Endothelial cell of umbilical vein (primary cell): Measurements from ENCODE around the gene SLC39A11. TPM values are rescaled to one million over a fixed set of nuclear protein-coding genes. Genes with fewer than 3 reads are reported as not detected.

Source experiments
- BruUV-seq: library from RNA; stranded (reverse); fragments of 400-500 nt; replicated peaks from 2 replicates; lab custom pipeline; 2021; lab: Mats Ljungman, UMichigan
- CTCF ChIA-PET: fragments of 300-600, 350-600 bp; sonication (Branson Sonifier 250); formaldehyde crosslinking; loops from one replicate; lab custom pipeline; 2021; ENCODE audit warnings: antibody characterized with exemption, inconsistent platforms; lab: Charles Lee
- POLR2A ChIA-PET: fragments of 300-600, 350-600 bp; sonication (Branson Sonifier 250); formaldehyde crosslinking; loops from one replicate; lab custom pipeline; 2021; ENCODE audit warnings: antibody characterized with exemption, inconsistent platforms; lab: Charles Lee
- DNase-seq: peaks from one replicate; pipeline ENCODE4 v3.0.0-alpha.2; 2011; ENCODE audit warnings: low read depth, low spot score
- FAIRE-seq: peaks from 2 replicates; lab custom pipeline; 2011; peaks lifted over from hg19 to GRCh38; lab: Jason Lieb, UNC
- H2AFZ ChIP-seq: 2 replicates; pipeline ENCODE4 v1.6.0; 2012; ENCODE audit warnings: low read depth, low read length, control low read depth, inconsistent platforms
- H3K27ac ChIP-seq: 2 replicates; pipeline ENCODE4 v1.5.1; 2011; ENCODE audit warnings: low read depth, mild to moderate bottlenecking, control low read depth, low read length, moderate library complexity; ENCODE audit not compliant: insufficient read depth
- H3K27me3 ChIP-seq, 2 experiments: 2 replicates each; pipeline versions ENCODE4 v1.6.0 to v1.6.1; 2011; ENCODE audit warnings: low read length in 2 of 2, mixed read lengths in 1 of 2; ENCODE audit not compliant: control insufficient read depth in 2 of 2, insufficient read depth in 2 of 2
- H3K36me3 ChIP-seq, 2 experiments: 2 replicates in 1 of 2; 3 replicates in 1 of 2; pipeline ENCODE4 v1.5.1; 2011; ENCODE audit warnings: low read length in 2 of 2, mild to moderate bottlenecking in 1 of 2, moderate library complexity in 1 of 2; ENCODE audit not compliant: control insufficient read depth in 2 of 2, insufficient read depth in 2 of 2; ENCODE audit errors: extremely low read depth in 1 of 2
- H3K4me1 ChIP-seq: 3 replicates; pipeline ENCODE4 v1.5.1; 2011; ENCODE audit warnings: mild to moderate bottlenecking, low read length; ENCODE audit not compliant: control insufficient read depth, insufficient read depth; ENCODE audit errors: extremely low read depth
- H3K4me2 ChIP-seq: 2 replicates; pipeline ENCODE4 v1.6.1; 2011; ENCODE audit warnings: low read length, control low read depth, mixed read lengths; ENCODE audit not compliant: insufficient read depth
- H3K4me3 ChIP-seq, 3 experiments: fragments of 200-600 bp in 1 of 3; sonication (generic), shearing (Covaris generic) in 1 of 3; replicated peaks in 1 of 3; 2 replicates each; pipeline ENCODE4 v1.5.1; 2011 to 2016; ENCODE audit warnings: control low read depth in 3 of 3, low read length in 3 of 3, mild to moderate bottlenecking in 2 of 3, inconsistent platforms in 1 of 3, low read depth in 1 of 3, moderate library complexity in 1 of 3; ENCODE audit not compliant: insufficient read depth in 1 of 3
- H3K79me2 ChIP-seq: 2 replicates; pipeline ENCODE4 v1.6.0; 2012; ENCODE audit warnings: low read length, inconsistent platforms; ENCODE audit not compliant: control insufficient read depth, insufficient read depth
- H3K9ac ChIP-seq: replicated peaks from 2 replicates; pipeline ENCODE3; 2011; ENCODE audit warnings: low read length, control low read depth; ENCODE audit not compliant: insufficient read depth; ENCODE audit errors: extremely low read depth
- H3K9me1 ChIP-seq: replicated peaks from 3 replicates; pipeline ENCODE4 v1.6.0; 2011; ENCODE audit warnings: mild to moderate bottlenecking, low read length; ENCODE audit not compliant: control insufficient read depth, insufficient read depth; ENCODE audit errors: extremely low read depth
- H3K9me3 ChIP-seq: replicated peaks from 2 replicates; pipeline ENCODE4 v1.5.1; 2012; ENCODE audit warnings: low read length, inconsistent platforms; ENCODE audit not compliant: control insufficient read depth, insufficient read depth
- H4K20me1 ChIP-seq: replicated peaks from 2 replicates; pipeline ENCODE3; 2011; ENCODE audit warnings: mild to moderate bottlenecking, low read length; ENCODE audit not compliant: control insufficient read depth, insufficient read depth; ENCODE audit errors: extremely low read depth
- CTCF ChIP-seq, 2 donors: IDR thresholded peaks; 1 replicate in 1 of 2; 2 replicates in 1 of 2; pipeline ENCODE4 v1.5.1; 2011; ENCODE audit warnings: low read length in 2 of 2, mild to moderate bottlenecking in 2 of 2, moderate library complexity in 2 of 2, control low read depth in 1 of 2, inconsistent platforms in 1 of 2, low read depth in 1 of 2; ENCODE audit not compliant: insufficient read depth in 1 of 2; ENCODE audit errors: extremely low read depth in 1 of 2
- EZH2 ChIP-seq: IDR thresholded peaks from 2 replicates; pipeline ENCODE4 v1.6.1; 2012; ENCODE audit warnings: borderline replicate concordance, low read depth, mild to moderate bottlenecking, moderate library complexity, low read length, inconsistent platforms; ENCODE audit not compliant: severe bottlenecking
- FOS ChIP-seq: IDR thresholded peaks from 2 replicates; pipeline ENCODE4 v1.6.1; 2011; ENCODE audit warnings: mild to moderate bottlenecking, low read length, moderate library complexity, borderline replicate concordance; ENCODE audit not compliant: insufficient read depth
- GATA2 ChIP-seq: IDR thresholded peaks from 2 replicates; pipeline ENCODE4 v1.7.0; 2011; ENCODE audit warnings: low read depth, mild to moderate bottlenecking, moderate library complexity, mixed read lengths, low read length; ENCODE audit not compliant: insufficient read length, insufficient read depth
- JUN ChIP-seq: IDR thresholded peaks from 2 replicates; pipeline ENCODE4 v1.6.1; 2011; ENCODE audit warnings: borderline replicate concordance, low read depth; ENCODE audit not compliant: insufficient read length, insufficient read depth
- MAX ChIP-seq: IDR thresholded peaks from 2 replicates; pipeline ENCODE4 v1.6.1; 2011; ENCODE audit not compliant: insufficient read depth, insufficient read length
- MYC ChIP-seq: IDR thresholded peaks from one replicate; pipeline ENCODE4 v1.6.1; 2011; ENCODE audit warnings: mild to moderate bottlenecking, low read depth, low read length
- POLR2A ChIP-seq: IDR thresholded peaks from 2 replicates; pipeline ENCODE4 v1.6.1; 2012; ENCODE audit warnings: low read depth, mild to moderate bottlenecking, control low read depth, low read length
- POLR2AphosphoS5 ChIP-seq: IDR thresholded peaks from 2 replicates; pipeline ENCODE4 v1.6.1; 2012; ENCODE audit warnings: low read depth, mild to moderate bottlenecking, control low read depth, low read length, moderate library complexity; ENCODE audit not compliant: insufficient read depth
- dilution Hi-C: fragments of 300-500 bp; cut with MboI; formaldehyde crosslinking; loops from one replicate; pipeline ENCODE4 v1.15.0; 2019; ENCODE audit warnings: low sequenced_read_pairs; ENCODE audit not compliant: extremely low pct_ligation_motif_present
- intact Hi-C: fragments of 100-400 bp; cut with micrococcal nuclease; formaldehyde crosslinking; loops from one replicate; pipeline ENCODE4 v1.10.0; 2022
- polyA plus RNA-seq, 4 experiments: library from polyadenylated mRNA; depleted of rRNA in 3 of 4; stranded (reverse) in 3 of 4; unstranded in 1 of 4; fragments of >200 nt; gene quantifications; 2 replicates each; pipeline versions ENCODE4 v1.2.1 to v1.2.3, GENCODE V29; 2011 to 2012; ENCODE audit warnings: missing spikeins in 1 of 4
- total RNA-seq: library from RNA; stranded (reverse); gene quantifications from 2 replicates; pipeline ENCODE4 v1.2.3, GENCODE V29; 2021

Gene SLC39A11
- total and polyA plus RNA-seq, 2 donors (not counting 3 experiments of a cell fraction or from before 2014, with no cell fraction given): 8.1 to 11.9 TPM

GRCh38 chr17:72915625-72916081 is 176.8 kb downstream of the SLC39A11 start:
- BruUV-seq: no TSS peak
- Histone ChIP-seq H2AFZ (no peak overlapping the region), H3K9me3 (no peaks in the 10 kb centered on the region), H3K36me3 (no peaks in the 10 kb centered on the region), H3K9me1 (no peaks in the 10 kb centered on the region), H3K27ac (no peak overlapping the region), H4K20me1 (no peaks in the 10 kb centered on the region), H3K9ac (no peak overlapping the region), H3K27me3 (no peaks in the 10 kb centered on the region), H3K79me2 (no peaks in the 10 kb centered on the region), H3K4me1 (peaks cover 3% of the 10 kb centered on the region), H3K4me3 (no peak overlapping the region), H3K4me2 (no peak overlapping the region)
- ChIA-PET CTCF (no interaction called here), POLR2A (no interaction called here)
- intact Hi-C loops (no loop called here), dilution Hi-C loops (no loop called here)
- TF ChIP-seq MAX: no peak
- no peak for TF ChIP-seq EZH2
- no peak for TF ChIP-seq JUN
- no peak for TF ChIP-seq GATA2
- TF ChIP-seq CTCF (IDR thresholded peaks at IDR 0.05; ENCODE audit: extremely low read depth in 1 of 2, insufficient read depth in 1 of 2, low read depth in 1 of 2, low read length in 2 of 2): no peak
- no peak for TF ChIP-seq FOS
- TF ChIP-seq POLR2AphosphoS5: no peak
- TF ChIP-seq MYC: no peak
- TF ChIP-seq POLR2A: no peak
- FAIRE-seq (no peak), DNase-seq (no peak)
